Adrenal gland (tissue), 5 donors: ENCODE measurements around the gene CTXN3.

Experiments
- POLR2A ChIP-seq, 2 donors: fragments of 450-650 bp; IDR thresholded peaks; one replicate each; pipeline ENCODE4 v1.6.1; 2017; ENCODE audit warnings: antibody characterized with exemption in 2 of 2, mild to moderate bottlenecking in 2 of 2, moderate library complexity in 1 of 2
- TF ChIP-seq, protein P1 (sequence below), 6 experiments: fragments of 450-650 bp in 4 of 6; fragments of 200-600 bp in 2 of 6; sonication (generic) in 1 of 6; IDR thresholded peaks; 1 replicate in 5 of 6; 2 replicates in 1 of 6; pipeline versions ENCODE4 v1.5.1 to v1.8.0; 2016 to 2021; ENCODE audit warnings: antibody characterized with exemption in 6 of 6, mild to moderate bottlenecking in 2 of 6, moderate library complexity in 1 of 6
- donor health status: DM: no; HTN: no; CAD: no.

- TF ChIP-seq, protein P1, sequence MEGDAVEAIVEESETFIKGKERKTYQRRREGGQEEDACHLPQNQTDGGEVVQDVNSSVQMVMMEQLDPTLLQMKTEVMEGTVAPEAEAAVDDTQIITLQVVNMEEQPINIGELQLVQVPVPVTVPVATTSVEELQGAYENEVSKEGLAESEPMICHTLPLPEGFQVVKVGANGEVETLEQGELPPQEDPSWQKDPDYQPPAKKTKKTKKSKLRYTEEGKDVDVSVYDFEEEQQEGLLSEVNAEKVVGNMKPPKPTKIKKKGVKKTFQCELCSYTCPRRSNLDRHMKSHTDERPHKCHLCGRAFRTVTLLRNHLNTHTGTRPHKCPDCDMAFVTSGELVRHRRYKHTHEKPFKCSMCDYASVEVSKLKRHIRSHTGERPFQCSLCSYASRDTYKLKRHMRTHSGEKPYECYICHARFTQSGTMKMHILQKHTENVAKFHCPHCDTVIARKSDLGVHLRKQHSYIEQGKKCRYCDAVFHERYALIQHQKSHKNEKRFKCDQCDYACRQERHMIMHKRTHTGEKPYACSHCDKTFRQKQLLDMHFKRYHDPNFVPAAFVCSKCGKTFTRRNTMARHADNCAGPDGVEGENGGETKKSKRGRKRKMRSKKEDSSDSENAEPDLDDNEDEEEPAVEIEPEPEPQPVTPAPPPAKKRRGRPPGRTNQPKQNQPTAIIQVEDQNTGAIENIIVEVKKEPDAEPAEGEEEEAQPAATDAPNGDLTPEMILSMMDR (IDR thresholded peaks at IDR 0.05): no peak
- TF ChIP-seq POLR2A (IDR thresholded peaks at IDR 0.05): no peak
These were observed 14.9 kb upstream of the CTXN3 start for GRCh38 chr5:127634007-127634406.
